Ectodermal cell (in vitro differentiated cells): ENCODE data around the gene FCHSD2.
"Not testable (repeated sequence)": the region's sequence is repeated elsewhere in the genome, so short reads cannot be mapped to it uniquely, and the experiment has no call there.

Source experiments
- H3K27ac ChIP-seq: 2 replicates; pipeline ENCODE4 v1.7.0; 2013; ENCODE audit warnings: mild to moderate bottlenecking, low read depth, low read length; ENCODE audit not compliant: insufficient read depth, poor library complexity, severe bottlenecking
- H3K27me3 ChIP-seq: 2 replicates; pipeline ENCODE4 v1.7.0; 2013; ENCODE audit warnings: mild to moderate bottlenecking, low read length; ENCODE audit not compliant: insufficient read depth, control insufficient read depth, poor library complexity, severe bottlenecking
- H3K36me3 ChIP-seq: one replicate; pipeline ENCODE4 v1.7.0; 2013; ENCODE audit warnings: low read length; ENCODE audit not compliant: control insufficient read depth, insufficient read depth
- H3K4me1 ChIP-seq: one replicate; pipeline ENCODE4 v1.7.0; 2013; ENCODE audit warnings: low read length; ENCODE audit not compliant: control insufficient read depth, insufficient read depth
- H3K4me3 ChIP-seq: 2 replicates; pipeline ENCODE4 v1.7.0; 2013; ENCODE audit warnings: low read depth, low read length, control low read depth; ENCODE audit not compliant: insufficient read depth
- H3K9me3 ChIP-seq: 2 replicates; pipeline ENCODE4 v1.7.0; 2013; ENCODE audit warnings: mild to moderate bottlenecking, low read length, moderate library complexity; ENCODE audit not compliant: control insufficient read depth
- WGBS, 2 experiments: methylation state at CpG; one replicate each; pipeline ENCODE4 v1.1.7; 2013; ENCODE audit warnings: missing lambda C conversion rate in 2 of 2; 5-methylcytosine and 5-hydroxymethylcytosine counted together

Gene FCHSD2

GRCh38 chr11:72921028-72921716 lies 220.9 kb downstream of the FCHSD2 start:
- Histone ChIP-seq H3K9me3 (no peaks in the 10 kb centered on the region), H3K27ac (no peak overlapping the region), H3K4me1 (no peaks in the 10 kb centered on the region), H3K4me3 (no peak overlapping the region), H3K36me3 (no peaks in the 10 kb centered on the region), H3K27me3 (no peaks in the 10 kb centered on the region)
- 90 to 93% methylated on average over 4 to 5 of the region's 5 CpGs for WGBS, 2 experiments

- H3K4me3 ChIP-seq: no peak overlapping the region
- no peaks in the 10 kb centered on the region for H3K36me3 ChIP-seq
- H3K4me1 ChIP-seq: no peaks in the 10 kb centered on the region
- H3K9me3 ChIP-seq: no peaks in the 10 kb centered on the region
- no peak overlapping the region for H3K27ac ChIP-seq
- H3K27me3 ChIP-seq: no peaks in the 10 kb centered on the region
Observed at GRCh38 chr11:72920001-72920400, 222.1 kb downstream of the FCHSD2 start.

- Histone ChIP-seq H3K27ac (no peak overlapping the region), H3K4me3 (no peak overlapping the region), H3K9me3 (no peaks in the 10 kb centered on the region), H3K36me3 (no peaks in the 10 kb centered on the region), H3K4me1 (no peaks in the 10 kb centered on the region), H3K27me3 (no peaks in the 10 kb centered on the region)
Observed at GRCh38 chr11:72918851-72919250, 223.3 kb downstream of the FCHSD2 start.

GRCh38 chr11:72912253-72912652 lies 229.9 kb downstream of the FCHSD2 start:
- H3K9me3 ChIP-seq: no peaks in the 10 kb centered on the region
- H3K4me3 ChIP-seq: no peak overlapping the region
- H3K4me1 ChIP-seq: no peaks in the 10 kb centered on the region
- H3K36me3 ChIP-seq: peaks cover 3% of the 10 kb centered on the region
- no peaks in the 10 kb centered on the region for H3K27me3 ChIP-seq
- no peak overlapping the region for H3K27ac ChIP-seq
- WGBS, 2 experiments: 94 to 100% methylated on average over 1 of the region's 1 CpG

GRCh38 chr11:72909558-72910388 lies 232.3 kb downstream of the FCHSD2 start:
- H3K4me3 ChIP-seq, H3K36me3 ChIP-seq, H3K4me1 ChIP-seq, H3K9me3 ChIP-seq, H3K27ac ChIP-seq, H3K27me3 ChIP-seq: not testable (repeated sequence)
- 94 to 95% methylated on average over 36 to 42 of the region's 42 CpGs for WGBS, 2 experiments

- Histone ChIP-seq H3K9me3 (no peaks in the 10 kb centered on the region), H3K4me1 (no peaks in the 10 kb centered on the region), H3K27ac (no peak overlapping the region), H3K36me3 (peaks cover 3% of the 10 kb centered on the region), H3K27me3 (no peaks in the 10 kb centered on the region), H3K4me3 (no peak overlapping the region)
- WGBS, 2 experiments: 89 to 92% methylated on average over 2 of the region's 2 CpGs
Observed at GRCh38 chr11:72908032-72908676, 234.0 kb downstream of the FCHSD2 start.

GRCh38 chr11:72904016-72904415 lies 238.1 kb downstream of the FCHSD2 start:
- H3K4me3 ChIP-seq: no peak overlapping the region
- WGBS, 2 experiments: 94 to 95% methylated on average over 4 of the region's 4 CpGs
- no peaks in the 10 kb centered on the region for H3K9me3 ChIP-seq
- no peaks in the 10 kb centered on the region for H3K27me3 ChIP-seq
- H3K36me3 ChIP-seq: peaks cover 3% of the 10 kb centered on the region
- H3K4me1 ChIP-seq: no peaks in the 10 kb centered on the region
- no peak overlapping the region for H3K27ac ChIP-seq

GRCh38 chr11:72901374-72901773 lies 240.7 kb downstream of the FCHSD2 start:
- Histone ChIP-seq H3K36me3 (no peaks in the 10 kb centered on the region), H3K4me1 (no peaks in the 10 kb centered on the region), H3K27ac (no peak overlapping the region), H3K27me3 (no peaks in the 10 kb centered on the region), H3K9me3 (no peaks in the 10 kb centered on the region), H3K4me3 (no peak overlapping the region)

- H3K36me3 ChIP-seq: no peaks in the 10 kb centered on the region
- H3K27ac ChIP-seq: no peak overlapping the region
- no peaks in the 10 kb centered on the region for H3K27me3 ChIP-seq
- WGBS, 2 experiments: 86 to 96% methylated on average over 2 of the region's 2 CpGs
- no peaks in the 10 kb centered on the region for H3K9me3 ChIP-seq
- no peaks in the 10 kb centered on the region for H3K4me1 ChIP-seq
- no peak overlapping the region for H3K4me3 ChIP-seq
Observed at GRCh38 chr11:72900013-72900412, 242.1 kb downstream of the FCHSD2 start.

- Histone ChIP-seq H3K4me3 (no peak overlapping the region), H3K9me3 (no peaks in the 10 kb centered on the region), H3K4me1 (no peaks in the 10 kb centered on the region), H3K36me3 (no peaks in the 10 kb centered on the region), H3K27ac (no peak overlapping the region), H3K27me3 (no peaks in the 10 kb centered on the region)
- 96 to 100% methylated on average over 2 of the region's 2 CpGs for WGBS, 2 experiments
Observed at GRCh38 chr11:72899238-72899637, 242.9 kb downstream of the FCHSD2 start.
